ENCODE results near the gene APOL1.

The APOL1 gene

GRCh38 chr22:36316419-36316818 lies 63.5 kb downstream of the APOL1 start:
- Histone ChIP-seq H3K79me2 (ENCODE audit: insufficient read depth, low read length) (no peaks in the 10 kb centered on the region), H3K36me3 (ENCODE audit: insufficient read depth, low read length) (peaks cover 97% of the 10 kb centered on the region), H3K9ac (ENCODE audit: low read length) (no peak overlapping the region), H3K4me1 (ENCODE audit: insufficient read depth, low read length, severe bottlenecking) (no peaks in the 10 kb centered on the region), H3K4me2 (ENCODE audit: low read length) (no peak overlapping the region), H3K27me3 (ENCODE audit: insufficient read depth, low read length) (no peaks in the 10 kb centered on the region), H3F3A (ENCODE audit: insufficient read depth, low read length) (no peaks in the 10 kb centered on the region), H4K20me1 (ENCODE audit: insufficient read depth, low read length) (no peaks in the 10 kb centered on the region), H3K9me2 (ENCODE audit: low read depth, low read length) (no peaks in the 10 kb centered on the region), H2AFZ (ENCODE audit: low read length) (no peak overlapping the region), H3K9me3 (ENCODE audit: low read length) (no peaks in the 10 kb centered on the region), H3K4me3 (ENCODE audit: low read depth, low read length, poor library complexity, severe bottlenecking) (no peak overlapping the region), H3K27ac (ENCODE audit: low read depth, low read length, poor library complexity, severe bottlenecking) (no peak overlapping the region)
- TF ChIP-seq EZH2 (IDR thresholded peaks at IDR 0.05; ENCODE audit: borderline replicate concordance, low read length), result no peak
- no peak for TF ChIP-seq CTCF (IDR thresholded peaks at IDR 0.05; ENCODE audit: low read length)
